ENCODE results near the gene PLBD2.
A peak's percentile ranks its signal among the peaks of the same experiment; 100 is the strongest.

Gene PLBD2

DNA sequence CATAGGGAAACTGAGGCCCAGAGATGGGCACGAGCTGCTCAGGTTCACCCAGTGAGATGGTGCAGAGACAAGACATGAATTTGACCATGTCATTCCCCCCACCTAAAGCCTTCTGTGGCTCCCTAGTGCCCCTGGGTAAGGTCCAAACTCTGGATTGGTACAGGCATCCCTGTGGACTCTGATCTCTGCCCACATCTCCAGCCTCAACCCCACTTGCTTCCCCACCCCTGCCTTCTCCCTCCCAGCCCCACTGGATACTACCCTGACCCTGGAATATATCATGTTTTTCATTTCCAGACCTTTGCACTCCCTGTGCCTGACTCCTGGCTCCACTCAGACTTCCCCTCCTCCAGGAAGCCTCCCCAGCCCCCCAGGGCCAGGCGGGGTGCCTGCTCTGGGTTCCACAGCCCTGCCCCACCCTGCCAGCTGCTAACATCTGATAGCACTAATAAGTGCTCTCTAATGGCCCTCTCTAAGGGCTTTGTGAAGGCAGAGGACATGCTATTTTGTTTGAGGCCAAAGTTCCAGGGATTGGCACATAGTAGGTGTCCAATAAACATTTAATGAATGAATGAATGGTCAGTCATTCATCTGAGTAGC, 62.7 kb downstream of the PLBD2 start:
- ATAC-seq, result no peak
- DNase-seq, result no peak

DNA sequence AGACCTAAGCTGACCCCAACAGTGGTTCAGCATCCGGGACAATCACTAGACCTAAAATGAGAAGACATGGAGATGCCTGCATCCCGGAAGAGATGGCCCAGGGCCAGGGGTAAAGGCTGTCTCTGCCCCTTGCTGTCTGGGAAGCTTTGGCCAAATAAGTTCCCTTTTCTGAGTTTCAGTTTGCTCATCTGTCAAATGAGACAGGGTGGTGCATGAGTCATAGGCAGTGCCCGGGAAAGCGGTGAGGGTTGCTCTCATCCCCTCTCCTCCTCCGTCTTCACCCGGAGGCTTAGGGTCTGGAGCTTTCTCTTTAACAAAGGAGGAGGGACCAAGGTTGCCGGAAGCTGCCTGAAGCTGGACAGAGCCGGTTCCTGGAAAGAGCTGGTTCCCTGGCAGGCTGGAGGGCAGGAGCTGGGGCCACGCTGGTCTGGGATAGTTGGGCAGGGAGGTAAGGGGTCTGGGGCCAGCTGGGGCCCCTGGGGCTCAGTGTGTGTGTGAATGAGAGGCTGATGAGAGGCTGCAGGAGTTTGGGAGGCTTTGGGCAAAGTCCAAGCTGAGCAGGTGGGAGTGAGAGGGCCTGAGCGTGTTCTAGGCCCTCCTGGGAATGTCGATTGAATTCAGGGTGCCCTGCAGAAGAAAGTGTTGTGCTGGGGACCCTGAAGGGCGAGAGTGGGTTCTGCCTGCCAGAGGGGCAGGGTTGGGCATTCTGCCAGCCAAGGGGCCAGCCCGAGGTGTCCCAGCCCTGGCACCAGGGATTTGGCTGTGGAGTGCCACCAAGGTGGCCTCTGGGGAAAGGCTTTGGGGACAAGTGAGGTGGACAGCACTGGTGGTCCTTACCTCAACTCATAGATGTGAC, 63.9 kb downstream of the PLBD2 start, which contains the start of gene SDSL:
Gene SDSL (plus strand): TSS at position 351 of the 856 bp plus-strand sequence. CDS start 5,603 bp downstream, outside the sequence.
- ATAC-seq (peak; percentile 83), DNase-seq (peak; percentile 43)

DNA sequence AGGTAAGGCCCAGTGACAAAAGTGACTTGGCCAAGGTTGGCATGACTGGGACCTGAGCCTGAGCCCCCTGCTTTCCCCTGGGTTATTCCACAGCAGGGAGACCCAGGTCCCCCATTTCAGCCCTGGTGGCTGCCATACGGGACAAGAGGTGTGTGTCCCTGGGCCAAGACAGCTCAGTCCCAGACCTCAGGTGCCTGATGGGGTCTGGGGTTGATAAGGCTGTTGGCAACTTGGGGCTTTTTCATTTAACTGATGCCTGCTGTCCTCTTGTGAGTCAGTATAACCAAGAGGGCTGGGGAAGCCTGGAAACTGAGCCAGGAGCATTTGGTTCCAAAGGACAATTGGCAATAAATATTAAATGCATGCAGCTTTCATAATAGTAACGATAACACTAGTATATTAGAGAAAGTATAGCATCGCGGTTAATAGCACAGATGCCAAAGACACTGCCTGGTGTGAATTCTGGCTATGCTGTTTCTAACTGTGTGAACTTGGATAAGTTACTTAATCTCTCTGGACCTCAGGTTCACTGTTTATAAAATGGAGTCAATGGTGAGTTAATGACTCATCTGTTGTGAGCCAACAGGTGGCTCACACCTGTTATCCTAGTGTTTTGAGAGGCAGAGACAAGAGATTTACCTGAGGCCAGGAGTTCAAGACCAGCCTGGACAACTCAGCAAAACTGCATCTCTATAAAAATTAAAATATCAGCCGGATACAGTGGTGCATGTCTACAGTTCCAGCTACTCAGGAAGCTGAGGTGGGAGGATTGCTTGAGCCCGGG, 64.7 kb downstream of the PLBD2 start:
- ATAC-seq (no peak), DNase-seq (no peak)

DNA sequence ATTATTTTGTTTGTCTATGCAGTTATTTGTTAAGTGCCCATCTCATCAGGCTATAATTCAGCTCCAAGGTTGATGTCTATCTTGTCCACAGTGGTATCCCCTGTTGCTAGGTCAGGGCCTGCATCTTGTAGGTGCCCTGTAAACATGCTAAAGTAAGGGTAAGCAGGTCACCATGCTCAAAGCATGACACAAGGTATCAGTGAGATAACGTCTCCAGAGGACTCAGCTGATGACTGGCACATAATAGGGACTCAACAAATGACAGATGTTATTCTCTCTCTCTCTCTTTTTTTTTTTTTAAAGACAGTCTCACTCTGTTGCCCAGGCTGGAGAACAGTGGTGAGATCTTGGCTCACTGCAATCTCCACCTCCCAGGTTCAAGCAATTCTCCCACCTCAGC, 66.1 kb downstream of the PLBD2 start:
- no peak for ATAC-seq

DNA sequence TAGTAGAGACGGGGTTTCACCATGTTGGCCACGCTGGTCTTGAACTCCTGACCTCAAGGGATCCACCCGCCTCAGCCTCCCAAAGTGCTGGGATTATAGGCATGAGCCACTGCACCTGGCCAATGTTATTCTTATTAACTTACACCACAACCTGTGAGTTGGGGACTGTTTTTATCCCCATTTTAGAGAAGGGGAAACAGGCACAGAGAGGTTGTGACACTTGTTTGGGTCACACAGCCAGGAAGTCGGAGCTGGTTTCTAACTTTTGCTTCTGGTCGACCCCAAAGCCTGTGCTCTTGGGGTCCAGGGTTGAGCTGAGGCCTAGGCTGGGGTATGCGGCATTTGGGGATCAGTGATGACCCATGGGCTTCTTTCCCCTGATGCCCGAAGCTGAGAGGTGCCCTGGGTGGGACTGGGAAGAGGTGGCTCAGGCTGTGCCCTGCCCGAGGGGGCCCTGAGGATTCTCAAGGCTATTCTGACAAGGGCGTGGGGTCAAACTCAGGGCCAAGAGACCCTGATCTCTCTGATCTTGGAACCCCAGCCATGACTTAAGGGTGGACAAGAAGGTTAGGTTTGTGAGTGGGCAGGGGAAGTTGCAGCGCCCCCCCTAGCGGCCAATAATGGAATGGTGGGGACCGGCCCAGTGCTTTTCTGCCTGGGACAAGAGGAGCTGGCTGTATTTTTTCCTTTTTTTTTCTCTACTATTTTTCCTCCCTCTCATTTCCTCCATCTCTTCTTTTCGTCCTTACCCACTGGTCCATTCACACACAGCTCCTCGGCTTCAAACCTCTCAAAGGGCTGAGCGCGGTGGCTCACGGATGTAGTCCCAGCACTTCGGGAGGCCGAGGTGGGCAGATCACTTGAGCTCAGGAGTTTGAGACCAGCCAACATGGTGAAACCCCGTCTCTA, 66.8 kb downstream of the PLBD2 start:
- DNase-seq (peak; percentile 70), ATAC-seq (peak; percentile 41)

More for the DNA sequence above, 66.1 kb downstream of the PLBD2 start:
- DNase-seq, result no peak

DNA sequence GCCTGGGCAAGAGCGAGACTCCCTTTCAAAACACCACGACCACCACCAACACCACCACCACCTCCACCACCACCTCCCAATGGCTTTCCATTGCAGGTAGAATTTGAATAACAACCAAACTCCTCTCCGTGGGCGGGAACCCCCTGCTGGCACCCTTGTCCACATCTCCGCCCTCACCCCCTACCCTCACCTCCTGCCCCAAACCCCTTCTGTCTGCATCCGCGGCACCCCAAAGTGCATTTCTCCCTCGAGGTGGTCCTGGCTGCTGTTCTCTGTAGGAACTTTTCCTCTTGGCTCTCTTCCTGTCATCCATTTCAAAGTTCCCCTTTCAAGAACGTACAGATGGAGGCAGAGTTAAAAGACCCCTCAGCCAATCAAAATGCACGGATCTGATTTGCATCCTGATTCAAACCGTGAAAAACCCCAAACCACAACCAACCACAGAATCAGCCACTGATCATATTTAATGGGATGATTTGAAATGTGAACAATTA, 67.6 kb downstream of the PLBD2 start:
- no peak for ATAC-seq
- DNase-seq, result no peak

DNA sequence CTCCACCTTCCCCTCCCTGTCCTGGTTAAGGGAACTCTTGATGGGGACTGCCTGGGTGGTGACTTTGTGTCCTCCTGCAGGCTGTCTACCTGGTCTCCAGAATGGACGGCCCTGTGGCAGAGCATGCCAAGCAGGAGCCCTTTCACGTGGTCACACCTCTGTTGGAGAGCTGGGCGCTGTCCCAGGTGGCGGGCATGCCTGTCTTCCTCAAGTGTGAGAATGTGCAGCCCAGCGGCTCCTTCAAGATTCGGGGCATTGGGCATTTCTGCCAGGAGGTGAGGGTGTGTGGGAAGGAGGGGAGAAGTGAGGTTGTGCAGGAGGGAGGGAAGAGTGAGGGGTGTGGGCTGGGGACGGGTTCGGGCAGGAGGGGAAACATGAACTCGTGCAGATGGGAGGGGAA, 69.5 kb downstream of the PLBD2 start:
- DNase-seq, result no peak

DNA sequence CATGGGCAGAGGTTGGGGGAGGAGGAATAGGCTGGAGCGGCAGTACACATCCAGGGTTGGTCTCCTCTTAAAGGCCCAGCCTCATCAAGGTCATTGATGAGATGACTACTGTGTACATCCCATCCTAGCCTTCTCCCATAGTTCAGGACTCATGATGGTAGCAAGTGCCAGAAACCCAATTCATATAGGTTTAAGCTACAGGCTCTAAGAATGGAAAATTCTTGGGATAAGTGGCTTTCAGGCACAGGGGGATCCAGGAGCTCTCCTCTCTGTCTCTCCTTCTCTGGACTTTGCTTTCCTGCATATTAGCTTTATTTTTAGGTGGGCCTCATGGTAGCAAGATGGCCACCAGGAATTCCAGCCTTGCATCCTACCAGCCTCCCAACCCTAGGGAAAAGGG, 70.1 kb downstream of the PLBD2 start:
- no peak for ATAC-seq

More for the DNA sequence above, 69.5 kb downstream of the PLBD2 start:
- ATAC-seq, result no peak

DNA sequence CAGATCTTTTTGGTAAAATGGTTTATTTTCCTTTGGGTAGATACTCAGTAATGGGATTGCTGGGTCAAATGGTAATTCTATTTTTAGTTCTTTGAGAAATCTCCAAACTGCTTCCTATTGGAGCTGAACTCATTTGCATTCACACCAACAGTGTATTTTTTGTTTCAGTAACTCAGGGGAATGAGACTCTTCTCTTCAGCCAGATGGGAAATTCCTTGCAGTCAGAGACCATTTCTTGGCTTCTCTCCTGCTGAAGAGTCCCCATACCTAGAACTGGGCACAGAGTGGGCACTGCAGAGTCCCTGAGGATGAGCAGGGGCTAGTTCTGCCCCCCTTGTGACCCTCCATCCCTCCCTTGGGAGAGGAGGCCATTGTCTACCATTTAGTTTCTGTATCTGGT, 74.6 kb downstream of the PLBD2 start:
- ATAC-seq, result no peak
- DNase-seq, result no peak

More for the DNA sequence above, 70.1 kb downstream of the PLBD2 start:
- no peak for DNase-seq

DNA sequence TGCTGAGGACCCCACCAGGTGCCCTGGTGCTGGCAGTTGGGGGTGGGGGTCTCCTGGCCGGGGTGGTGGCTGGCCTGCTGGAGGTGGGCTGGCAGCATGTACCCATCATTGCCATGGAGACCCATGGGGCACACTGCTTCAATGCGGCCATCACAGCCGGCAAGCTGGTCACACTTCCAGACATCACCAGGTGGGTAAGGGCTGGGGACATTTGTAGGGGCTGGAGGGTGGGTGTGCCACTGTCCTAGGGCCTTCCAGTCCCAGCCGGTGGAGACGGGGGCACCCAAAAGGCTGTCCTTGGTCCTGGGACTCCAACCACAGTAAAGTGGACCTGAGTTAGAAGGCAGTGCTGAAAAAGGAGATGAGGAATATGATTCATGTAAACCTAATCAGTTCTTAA, 77.0 kb downstream of the PLBD2 start:
- ATAC-seq, result no peak
- no peak for DNase-seq

DNA sequence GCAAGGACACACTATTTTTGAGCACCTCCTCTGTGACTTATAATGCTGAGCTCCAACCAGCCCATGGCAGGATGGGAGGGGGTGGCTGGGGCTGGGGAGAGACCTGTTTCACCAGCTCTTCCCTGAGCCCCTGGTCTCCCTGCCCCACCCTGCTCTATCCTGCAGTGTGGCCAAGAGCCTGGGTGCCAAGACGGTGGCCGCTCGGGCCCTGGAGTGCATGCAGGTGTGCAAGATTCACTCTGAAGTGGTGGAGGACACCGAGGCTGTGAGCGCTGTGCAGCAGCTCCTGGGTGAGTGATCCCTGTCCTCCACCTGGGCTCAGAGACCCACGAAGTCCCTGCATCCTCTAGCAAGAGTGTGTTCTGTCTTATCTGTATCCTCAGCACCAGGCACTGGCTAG, 78.2 kb downstream of the PLBD2 start:
- ATAC-seq (no peak), DNase-seq (no peak)

DNA sequence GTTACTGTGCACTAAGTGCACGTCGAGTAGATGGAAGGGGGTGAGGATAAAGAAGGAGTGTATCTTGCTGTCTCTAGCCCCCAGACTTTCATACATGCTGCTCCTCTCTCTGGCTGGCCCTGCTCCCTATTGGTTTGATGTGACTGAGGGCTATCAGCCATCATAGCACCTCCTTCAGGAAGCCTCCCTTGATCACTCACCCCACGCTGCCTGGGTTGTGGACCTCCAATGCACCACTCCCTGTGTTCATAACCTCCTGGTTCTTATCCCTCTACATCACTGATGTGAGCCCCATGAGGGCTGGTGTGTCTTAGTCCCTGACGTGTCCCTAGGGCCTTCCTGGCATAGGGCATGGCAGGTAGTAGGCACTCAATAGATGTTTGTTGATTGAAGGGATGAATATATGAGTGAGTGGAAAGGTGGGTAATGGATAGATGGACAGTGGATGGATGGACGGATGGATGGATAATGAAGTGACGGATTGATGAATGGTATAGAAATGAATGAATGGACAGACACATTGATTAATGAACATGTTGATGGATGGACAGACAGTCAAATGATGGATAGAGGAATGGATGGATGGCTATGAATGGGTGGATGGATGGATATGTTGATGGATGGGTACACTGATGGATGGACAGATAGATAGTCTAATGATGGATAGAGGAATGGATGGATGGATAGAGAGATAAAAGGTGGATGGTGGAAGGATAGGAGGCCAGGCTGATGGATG, 78.8 kb downstream of the PLBD2 start:
- DNase-seq, result no peak
- no peak for ATAC-seq

DNA sequence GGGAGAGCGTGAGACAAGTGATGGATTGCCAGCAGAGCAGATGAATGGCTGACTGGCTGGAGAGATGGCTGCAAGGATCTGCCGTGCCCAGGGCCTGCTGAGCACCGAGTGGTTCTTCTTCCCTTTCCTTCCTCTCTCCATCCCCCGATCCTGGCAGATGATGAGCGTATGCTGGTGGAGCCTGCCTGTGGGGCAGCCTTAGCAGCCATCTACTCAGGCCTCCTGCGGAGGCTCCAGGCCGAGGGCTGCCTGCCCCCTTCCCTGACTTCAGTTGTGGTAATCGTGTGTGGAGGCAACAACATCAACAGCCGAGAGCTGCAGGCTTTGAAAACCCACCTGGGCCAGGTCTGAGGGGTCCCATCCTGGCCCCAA, 79.3 kb downstream of the PLBD2 start:
- DNase-seq (no peak), ATAC-seq (no peak)

DNA sequence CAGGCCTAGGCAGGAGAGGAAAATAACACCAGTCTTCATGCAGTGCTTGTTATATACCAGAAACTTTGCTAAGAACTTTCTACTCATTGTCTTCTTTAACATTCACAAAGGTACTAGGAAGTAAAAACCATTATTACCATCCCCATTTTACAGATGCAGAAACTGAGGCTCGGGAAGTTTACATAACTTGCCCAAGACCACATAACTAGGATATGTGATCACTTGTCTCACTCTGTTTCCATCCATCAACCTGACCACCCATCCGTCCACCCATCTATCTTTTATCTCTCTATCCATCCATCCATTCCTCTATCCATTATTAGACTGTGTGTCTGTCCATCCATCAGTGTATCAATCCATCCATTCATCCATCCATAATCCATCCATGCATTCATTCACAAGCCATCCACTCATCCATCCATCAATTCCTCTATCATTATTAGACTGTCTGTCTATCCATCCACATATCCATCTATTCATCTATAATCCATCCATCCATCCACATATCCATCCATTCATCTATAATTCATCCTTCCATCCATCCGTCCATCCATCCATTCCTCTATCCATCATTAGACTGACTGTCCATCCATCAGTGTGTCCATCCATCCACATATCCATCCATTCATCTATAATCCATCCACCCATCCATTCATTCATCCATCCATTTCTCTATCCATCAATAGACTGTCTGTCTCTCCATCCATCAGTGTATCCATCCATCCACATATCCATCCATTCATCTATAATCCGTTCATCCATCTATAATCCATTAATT, 80.3 kb downstream of the PLBD2 start:
- DNase-seq, result no peak
- no peak for ATAC-seq

DNA sequence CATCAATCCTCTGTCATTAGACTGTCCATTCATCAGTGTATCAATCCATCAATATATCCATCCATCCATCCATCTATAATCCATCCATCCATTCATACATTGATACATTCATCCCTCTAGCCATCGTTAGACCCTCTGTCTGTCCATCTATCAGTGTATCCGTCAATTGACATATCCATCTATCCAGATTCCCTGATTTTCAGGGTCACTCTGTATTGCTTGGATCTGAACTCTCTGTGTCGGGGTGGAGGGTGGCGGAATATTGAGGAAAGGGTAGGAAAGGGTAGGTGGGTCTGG, 80.9 kb downstream of the PLBD2 start:
- DNase-seq, result no peak
- no peak for ATAC-seq

DNA sequence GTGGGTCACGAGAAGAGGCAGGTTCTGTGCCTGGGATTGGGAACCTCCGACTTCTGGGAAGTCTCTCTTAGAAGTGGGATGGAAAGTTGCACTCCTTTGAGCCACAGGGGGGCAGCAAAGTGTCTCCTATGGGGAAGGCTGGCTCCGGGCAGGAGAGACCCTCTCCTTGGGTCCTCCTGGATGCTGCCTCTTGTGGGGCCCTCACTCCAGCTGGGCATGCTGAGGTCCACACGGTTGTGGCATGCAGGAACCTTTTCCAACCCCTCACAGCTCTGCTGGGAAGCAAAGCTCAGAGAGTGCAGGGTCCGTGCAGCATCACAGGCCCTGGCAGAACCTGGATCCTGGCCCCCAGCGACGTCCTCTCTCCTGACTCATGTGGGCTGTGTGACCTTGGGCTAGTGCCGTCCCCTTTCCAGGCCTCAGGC, 81.2 kb downstream of the PLBD2 start:
- DNase-seq (peak; percentile 31), ATAC-seq (peak; percentile 37)

DNA sequence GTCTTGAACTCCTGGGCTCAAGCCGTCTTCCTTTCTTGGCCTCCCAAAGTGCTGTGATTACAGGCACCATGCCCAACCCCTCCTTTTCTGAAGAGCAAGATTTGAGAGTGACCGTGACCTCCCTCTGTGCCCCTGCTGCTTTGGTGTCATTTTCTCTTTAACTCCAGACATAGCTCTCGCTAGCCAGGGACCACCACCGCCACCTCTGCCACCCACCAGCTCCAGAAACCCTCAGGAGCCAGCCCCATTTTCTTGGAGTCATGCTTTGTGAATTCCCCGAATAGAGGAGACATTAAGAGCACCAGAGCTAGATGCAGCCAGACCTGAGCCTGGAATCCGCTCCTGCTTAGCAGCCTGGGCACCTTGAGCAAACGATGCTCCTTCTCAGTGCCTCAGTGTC, 81.9 kb downstream of the PLBD2 start:
- DNase-seq (no peak), ATAC-seq (no peak)
